H9 (cell line): ENCODE measurements around the gene PHF21B. TPM values are rescaled to one million over a fixed set of nuclear protein-coding genes. Genes with fewer than 3 reads are reported as not detected.
A peak's percentile ranks its signal among the peaks of the same experiment; 100 is the strongest.

Experiments used
- DNase-seq: peaks from one replicate; pipeline ENCODE4 v3.0.0-alpha.2; 2017
- H2AFZ ChIP-seq: one replicate; pipeline ENCODE4 v1.6.1; 2013; ENCODE audit warnings: mild to moderate bottlenecking, low read length, control low read depth, moderate library complexity
- H2AK5ac ChIP-seq: 2 replicates; pipeline ENCODE4 v1.6.1; 2013; ENCODE audit warnings: low read length, control low read depth, mixed read lengths; ENCODE audit not compliant: insufficient read length
- H2BK120ac ChIP-seq: one replicate; pipeline ENCODE4 v1.6.1; 2013; ENCODE audit warnings: low read depth, mild to moderate bottlenecking, low read length, control low read depth, inconsistent platforms; ENCODE audit not compliant: poor library complexity, severe bottlenecking
- H2BK12ac ChIP-seq: 2 replicates; pipeline ENCODE4 v1.6.1; 2013; ENCODE audit warnings: low read length, control low read depth, mixed read lengths, low read depth; ENCODE audit not compliant: insufficient read length
- H2BK15ac ChIP-seq: 2 replicates; pipeline ENCODE4 v1.6.1; 2013; ENCODE audit warnings: low read depth, low read length, control low read depth
- H2BK20ac ChIP-seq: one replicate; pipeline ENCODE4 v1.6.1; 2013; ENCODE audit warnings: low read depth, mild to moderate bottlenecking, low read length, control low read depth, inconsistent platforms; ENCODE audit not compliant: poor library complexity, severe bottlenecking
- H2BK5ac ChIP-seq: 2 replicates; pipeline ENCODE4 v1.6.1; 2013; ENCODE audit warnings: low read length, control low read depth, mixed read lengths; ENCODE audit not compliant: insufficient read length
- H3K14ac ChIP-seq: 2 replicates; pipeline ENCODE4 v1.6.1; 2013; ENCODE audit warnings: low read length, control low read depth; ENCODE audit not compliant: insufficient read depth
- H3K18ac ChIP-seq: 2 replicates; pipeline ENCODE4 v1.6.1; 2013; ENCODE audit warnings: low read depth, mild to moderate bottlenecking, mixed read lengths, low read length, control low read depth; ENCODE audit not compliant: insufficient read length
- H3K23ac ChIP-seq: 2 replicates; pipeline ENCODE4 v1.6.1; 2013; ENCODE audit warnings: low read length, control low read depth, mixed read lengths, low read depth; ENCODE audit not compliant: insufficient read length
- H3K23me2 ChIP-seq: 2 replicates; pipeline ENCODE4 v1.6.1; 2013; ENCODE audit warnings: low read depth, mild to moderate bottlenecking, mixed read lengths, low read length, control low read depth; ENCODE audit not compliant: insufficient read length, poor library complexity, severe bottlenecking
- H3K27ac ChIP-seq: 2 replicates; pipeline ENCODE4 v1.5.1; 2013; ENCODE audit warnings: low read length, control low read depth, mixed read lengths, low read depth; ENCODE audit not compliant: insufficient read length
- H3K27me3 ChIP-seq: 2 replicates; pipeline ENCODE4 v1.6.1; 2013; ENCODE audit warnings: low read length, control low read depth, inconsistent platforms; ENCODE audit not compliant: insufficient read depth
- H3K4ac ChIP-seq: 2 replicates; pipeline ENCODE4 v1.6.1; 2013; ENCODE audit warnings: low read depth, mild to moderate bottlenecking, control low read depth, inconsistent platforms, low read length, moderate library complexity
- H3K4me1 ChIP-seq: 2 replicates; pipeline ENCODE4 v1.6.1; 2013; ENCODE audit warnings: low read length, control low read depth, inconsistent platforms; ENCODE audit not compliant: insufficient read depth
- H3K4me2 ChIP-seq: 2 replicates; pipeline ENCODE4 v1.6.1; 2013; ENCODE audit warnings: low read length, control low read depth, mixed read lengths; ENCODE audit not compliant: insufficient read length, insufficient read depth
- H3K56ac ChIP-seq: 2 replicates; pipeline ENCODE4 v1.6.1; 2013; ENCODE audit warnings: low read depth, mild to moderate bottlenecking, mixed read lengths, low read length, control low read depth; ENCODE audit not compliant: insufficient read length
- H3K79me1 ChIP-seq: 2 replicates; pipeline ENCODE4 v1.6.1; 2013; ENCODE audit warnings: low read depth, mild to moderate bottlenecking, moderate library complexity, low read length, control low read depth, inconsistent platforms; ENCODE audit not compliant: insufficient read depth, poor library complexity, severe bottlenecking
- H3K79me2 ChIP-seq: 2 replicates; pipeline ENCODE4 v1.6.1; 2013; ENCODE audit warnings: low read length, control low read depth, inconsistent platforms; ENCODE audit not compliant: insufficient read depth
- H3K9ac ChIP-seq: 2 replicates; pipeline ENCODE4 v1.6.1; 2013; ENCODE audit warnings: low read length, control low read depth, mixed read lengths; ENCODE audit not compliant: insufficient read length; ENCODE audit errors: extremely low read depth
- H3K9me3 ChIP-seq: one replicate; pipeline ENCODE4 v1.6.1; 2013; ENCODE audit warnings: low read depth, low read length, inconsistent platforms; ENCODE audit not compliant: control insufficient read depth
- H3T11ph ChIP-seq: one replicate; pipeline ENCODE4 v1.6.1; 2013; ENCODE audit warnings: mild to moderate bottlenecking, low read length, control low read depth, inconsistent platforms
- H4K20me1 ChIP-seq: one replicate; pipeline ENCODE4 v1.6.1; 2013; ENCODE audit not compliant: control insufficient read depth, insufficient read length, insufficient read depth
- H4K5ac ChIP-seq: 2 replicates; pipeline ENCODE4 v1.6.1; 2013; ENCODE audit warnings: low read depth, mild to moderate bottlenecking, mixed read lengths, low read length, control low read depth; ENCODE audit not compliant: insufficient read length
- H4K8ac ChIP-seq: replicated peaks from 2 replicates; pipeline ENCODE4 v1.6.1; 2013; ENCODE audit warnings: low read length, control low read depth, mixed read lengths, low read depth; ENCODE audit not compliant: insufficient read length
- H4K91ac ChIP-seq: 2 replicates; pipeline ENCODE4 v1.6.1; 2013; ENCODE audit warnings: low read depth, mild to moderate bottlenecking, moderate library complexity, mixed read lengths, low read length, control low read depth; ENCODE audit not compliant: insufficient read length
- H3K27ac Mint-ChIP-seq, 3 experiments: 2 replicates in 2 of 3; 3 replicates in 1 of 3; pipeline ENCODE4 v1.8.0; 2020 to 2021; ENCODE audit warnings: mixed read lengths in 3 of 3, mild to moderate bottlenecking in 1 of 3, moderate library complexity in 1 of 3
- H3K27me3 Mint-ChIP-seq: 2 replicates; pipeline ENCODE4 v1.8.0; 2021; ENCODE audit warnings: low read depth, mild to moderate bottlenecking, moderate library complexity, mixed read lengths
- H3K36me3 Mint-ChIP-seq, 3 experiments: 2 replicates in 2 of 3; 3 replicates in 1 of 3; pipeline ENCODE4 v1.8.0; 2020 to 2021; ENCODE audit warnings: low read depth in 3 of 3, mixed read lengths in 3 of 3; ENCODE audit not compliant: insufficient read depth in 1 of 3
- H3K4me1 Mint-ChIP-seq, 2 experiments: 2 replicates each; pipeline ENCODE4 v1.8.0; 2020; ENCODE audit warnings: mixed read lengths in 2 of 2
- H3K4me3 Mint-ChIP-seq, 2 experiments: 2 replicates in 1 of 2; 3 replicates in 1 of 2; pipeline ENCODE4 v1.8.0; 2020 to 2021; ENCODE audit warnings: mild to moderate bottlenecking in 2 of 2, mixed read lengths in 2 of 2, moderate library complexity in 1 of 2
- H3K9me3 Mint-ChIP-seq, 2 experiments: 2 replicates in 1 of 2; 3 replicates in 1 of 2; pipeline ENCODE4 v1.8.0; 2020; ENCODE audit warnings: mild to moderate bottlenecking in 2 of 2, mixed read lengths in 2 of 2, moderate library complexity in 1 of 2
- WGBS: extraction: QIAGEN DNeasy Blood & Tissue Kit; methylation state at CpG from one replicate; pipeline ENCODE4 v1.1.7; 2013; ENCODE audit warnings: missing lambda C conversion rate, low lambda C conversion rate, mixed read lengths; ENCODE audit not compliant: insufficient read length; ENCODE audit errors: extremely low coverage; 5-methylcytosine and 5-hydroxymethylcytosine counted together
- total RNA-seq: library from RNA; stranded (reverse); gene quantifications from 2 replicates; pipeline ENCODE4 v1.2.1, GENCODE V29; 2021
- TF ChIP-seq, protein P1 (sequence below): fragments of 200-600 bp; sonication (generic); conservative IDR thresholded peaks from 3 replicates; pipeline ENCODE4 v1.8.0; 2021; ENCODE audit warnings: antibody characterized with exemption, mild to moderate bottlenecking

Gene PHF21B
- total RNA-seq, 1 experiment from 2014 or later: 60.3 TPM

GRCh38 chr22:44883011-44883421, 126.8 kb downstream of the PHF21B start:
- Histone ChIP-seq H2BK20ac (no peak overlapping the region), H3K79me1 (no peaks in the 10 kb centered on the region), H3K18ac (no peak overlapping the region), H3K23ac (no peak overlapping the region), H4K8ac (no peak overlapping the region), H2AK5ac (no peak overlapping the region), H3K9ac (no peak overlapping the region), H4K5ac (no peak overlapping the region), H3K79me2 (no peaks in the 10 kb centered on the region), H2BK15ac (no peak overlapping the region), H3K4ac (no peak overlapping the region), H3K27ac (no peak overlapping the region), H4K91ac (no peak overlapping the region), H3K27me3 (no peaks in the 10 kb centered on the region), H2BK5ac (no peak overlapping the region), H4K20me1 (no peaks in the 10 kb centered on the region), H3T11ph (no peak overlapping the region), H2BK12ac (no peak overlapping the region), H3K56ac (no peak overlapping the region), H3K4me1 (no peaks in the 10 kb centered on the region), H3K14ac (no peak overlapping the region), H2BK120ac (no peak overlapping the region), H3K4me2 (no peak overlapping the region), H2AFZ (no peak overlapping the region), H3K23me2 (no peaks in the 10 kb centered on the region), H3K9me3 (no peaks in the 10 kb centered on the region)
- Mint-ChIP-seq H3K27me3 (no peaks in the 10 kb centered on the region; the same call in 1 of the 2 replicates), H3K4me1 (no peaks in the 10 kb centered on the region), H3K9me3 (peaks cover 0 to 3% of the 10 kb centered on the region in 2 experiments; a peak in 2 of 5 replicates), H3K36me3 (peaks cover 22 to 43% (median 29%) of the 10 kb centered on the region in 3 experiments), H3K4me3 (no peak overlapping the region), H3K27ac (no peak overlapping the region)
- no CpG with 5 or more reads among the region's 12 CpGs for WGBS
- TF ChIP-seq, protein P1, sequence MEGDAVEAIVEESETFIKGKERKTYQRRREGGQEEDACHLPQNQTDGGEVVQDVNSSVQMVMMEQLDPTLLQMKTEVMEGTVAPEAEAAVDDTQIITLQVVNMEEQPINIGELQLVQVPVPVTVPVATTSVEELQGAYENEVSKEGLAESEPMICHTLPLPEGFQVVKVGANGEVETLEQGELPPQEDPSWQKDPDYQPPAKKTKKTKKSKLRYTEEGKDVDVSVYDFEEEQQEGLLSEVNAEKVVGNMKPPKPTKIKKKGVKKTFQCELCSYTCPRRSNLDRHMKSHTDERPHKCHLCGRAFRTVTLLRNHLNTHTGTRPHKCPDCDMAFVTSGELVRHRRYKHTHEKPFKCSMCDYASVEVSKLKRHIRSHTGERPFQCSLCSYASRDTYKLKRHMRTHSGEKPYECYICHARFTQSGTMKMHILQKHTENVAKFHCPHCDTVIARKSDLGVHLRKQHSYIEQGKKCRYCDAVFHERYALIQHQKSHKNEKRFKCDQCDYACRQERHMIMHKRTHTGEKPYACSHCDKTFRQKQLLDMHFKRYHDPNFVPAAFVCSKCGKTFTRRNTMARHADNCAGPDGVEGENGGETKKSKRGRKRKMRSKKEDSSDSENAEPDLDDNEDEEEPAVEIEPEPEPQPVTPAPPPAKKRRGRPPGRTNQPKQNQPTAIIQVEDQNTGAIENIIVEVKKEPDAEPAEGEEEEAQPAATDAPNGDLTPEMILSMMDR: no peak
- peak; percentile 27 for DNase-seq
